ENCODE results near the gene MTUS2.

Gene MTUS2

GRCh38 chr13:29545988-29546387 lies 725.8 kb downstream of the MTUS2 start:
- Histone ChIP-seq H3K27me3 (no peaks in the 10 kb centered on the region), H3K27ac (no peak overlapping the region), H3K36me3 (peaks cover 10 to 27% (median 12%) of the 10 kb centered on the region in 3 donors), H3K4me3 (no peak overlapping the region), H3K4me1 (peaks cover 0 to 6% (median 0%) of the 10 kb centered on the region in 4 donors), H3K9me3 (no peaks in the 10 kb centered on the region)
- intact Hi-C loops (cut with DNase I; ENCODE audit: low total_unique reads) = no loop called here
- no peak for DNase-seq
- TF ChIP-seq, protein P1, sequence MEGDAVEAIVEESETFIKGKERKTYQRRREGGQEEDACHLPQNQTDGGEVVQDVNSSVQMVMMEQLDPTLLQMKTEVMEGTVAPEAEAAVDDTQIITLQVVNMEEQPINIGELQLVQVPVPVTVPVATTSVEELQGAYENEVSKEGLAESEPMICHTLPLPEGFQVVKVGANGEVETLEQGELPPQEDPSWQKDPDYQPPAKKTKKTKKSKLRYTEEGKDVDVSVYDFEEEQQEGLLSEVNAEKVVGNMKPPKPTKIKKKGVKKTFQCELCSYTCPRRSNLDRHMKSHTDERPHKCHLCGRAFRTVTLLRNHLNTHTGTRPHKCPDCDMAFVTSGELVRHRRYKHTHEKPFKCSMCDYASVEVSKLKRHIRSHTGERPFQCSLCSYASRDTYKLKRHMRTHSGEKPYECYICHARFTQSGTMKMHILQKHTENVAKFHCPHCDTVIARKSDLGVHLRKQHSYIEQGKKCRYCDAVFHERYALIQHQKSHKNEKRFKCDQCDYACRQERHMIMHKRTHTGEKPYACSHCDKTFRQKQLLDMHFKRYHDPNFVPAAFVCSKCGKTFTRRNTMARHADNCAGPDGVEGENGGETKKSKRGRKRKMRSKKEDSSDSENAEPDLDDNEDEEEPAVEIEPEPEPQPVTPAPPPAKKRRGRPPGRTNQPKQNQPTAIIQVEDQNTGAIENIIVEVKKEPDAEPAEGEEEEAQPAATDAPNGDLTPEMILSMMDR (IDR thresholded peaks at IDR 0.05) = no peak

GRCh38 chr13:29546662-29547061 lies 726.5 kb downstream of the MTUS2 start:
- Histone ChIP-seq H3K4me3 (no peak overlapping the region), H3K27ac (no peak overlapping the region), H3K4me1 (peaks cover 0 to 6% (median 0%) of the 10 kb centered on the region in 4 donors), H3K27me3 (no peaks in the 10 kb centered on the region), H3K36me3 (peaks cover 15 to 34% (median 19%) of the 10 kb centered on the region in 3 donors), H3K9me3 (no peaks in the 10 kb centered on the region)
- TF ChIP-seq, protein P1 (IDR thresholded peaks at IDR 0.05) = no peak
- intact Hi-C loops (cut with DNase I; ENCODE audit: low total_unique reads) = no loop called here
- DNase-seq = no peak

- Histone ChIP-seq H3K4me3 (no peak overlapping the region), H3K9me3 (no peaks in the 10 kb centered on the region), H3K4me1 (peaks cover 0 to 6% (median 0%) of the 10 kb centered on the region in 4 donors), H3K27ac (no peak overlapping the region), H3K27me3 (no peaks in the 10 kb centered on the region), H3K36me3 (peaks cover 19 to 37% (median 22%) of the 10 kb centered on the region in 3 donors)
- TF ChIP-seq, protein P1 (IDR thresholded peaks at IDR 0.05) = no peak
- DNase-seq = no peak
- intact Hi-C loops (cut with DNase I; ENCODE audit: low total_unique reads) = no loop called here
Measured at GRCh38 chr13:29547153-29547552, 727.0 kb downstream of the MTUS2 start.

DNA sequence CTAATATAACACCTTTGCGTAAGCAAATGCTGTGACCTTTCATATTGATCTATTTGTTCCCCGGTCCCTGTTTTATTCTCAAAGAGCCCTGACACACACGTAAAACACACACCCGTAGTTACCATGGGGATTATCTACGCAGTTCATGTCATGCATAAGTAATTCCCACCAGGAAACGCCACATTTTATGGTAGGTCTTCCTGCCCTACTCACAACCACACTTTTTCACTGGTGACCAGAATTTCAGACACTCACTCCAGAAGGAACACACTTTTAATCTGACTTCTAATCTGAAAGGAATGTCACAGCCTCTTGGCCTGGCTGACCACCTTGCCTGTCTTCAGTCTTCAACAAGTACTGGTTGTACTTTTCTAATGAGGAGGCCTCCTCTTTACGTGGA lies 728.6 kb downstream of the MTUS2 start:
- TF ChIP-seq, protein P1 (IDR thresholded peaks at IDR 0.05) = no peak
- H3K27ac ChIP-seq = no peak overlapping the region
- no peak overlapping the region for H3K4me3 ChIP-seq
- peaks cover 0 to 6% (median 0%) of the 10 kb centered on the region in 4 donors for H3K4me1 ChIP-seq
- DNase-seq = no peak
- no peaks in the 10 kb centered on the region for H3K27me3 ChIP-seq
- no peaks in the 10 kb centered on the region for H3K9me3 ChIP-seq
- intact Hi-C loops (cut with DNase I; ENCODE audit: low total_unique reads) = no loop called here
- peaks cover 31 to 53% (median 37%) of the 10 kb centered on the region in 3 donors for H3K36me3 ChIP-seq

DNA sequence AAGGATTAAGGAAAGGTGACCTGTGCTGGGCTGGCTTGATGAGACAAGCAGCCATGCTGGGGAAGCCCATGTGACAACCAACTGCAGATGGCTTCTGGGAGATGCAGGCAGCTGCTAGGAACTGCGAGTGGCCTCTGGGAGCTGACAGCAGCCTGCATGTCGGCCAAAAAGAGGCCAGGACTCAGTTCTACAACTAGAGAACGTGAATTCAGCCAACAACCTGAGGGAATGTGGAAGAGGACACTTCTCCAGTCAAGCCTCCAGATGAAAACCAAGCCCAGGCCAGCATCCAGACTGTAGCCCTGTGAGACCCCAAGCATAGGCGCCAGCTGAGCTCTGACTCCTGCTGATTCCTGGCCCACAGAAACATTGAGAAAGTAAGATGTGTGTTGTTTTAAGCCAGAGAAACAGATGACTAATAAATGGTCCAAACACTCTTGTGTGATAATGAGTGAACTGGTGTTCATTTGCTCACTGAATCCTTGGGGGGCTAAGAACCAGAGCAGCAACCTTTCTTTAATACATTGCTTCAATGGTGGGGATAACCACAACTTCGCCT lies 730.4 kb downstream of the MTUS2 start:
- TF ChIP-seq, protein P1 (IDR thresholded peaks at IDR 0.05) = no peak
- H3K9me3 ChIP-seq = no peaks in the 10 kb centered on the region
- intact Hi-C loops (cut with DNase I; ENCODE audit: low total_unique reads) = no loop called here
- no peak overlapping the region for H3K4me3 ChIP-seq
- peaks cover 0 to 6% (median 0%) of the 10 kb centered on the region in 4 donors for H3K4me1 ChIP-seq
- peaks cover 31 to 51% (median 38%) of the 10 kb centered on the region in 3 donors for H3K36me3 ChIP-seq
- no peak overlapping the region for H3K27ac ChIP-seq
- no peaks in the 10 kb centered on the region for H3K27me3 ChIP-seq
- DNase-seq = no peak

Measured in tibial artery (tissue), 4 donors.